HG03139 (cell line): ENCODE data around the gene NCKAP5.

Source experiments
- ATAC-seq: cut with Tn5 transposase; IDR thresholded peaks from one replicate; pipeline ENCODE4 v1.9.1; 2021; ENCODE audit not compliant: unreplicated experiment

Gene NCKAP5

GRCh38 chr2:132790207-132790785 lies 778.0 kb downstream of the NCKAP5 start:
- no peak for ATAC-seq

GRCh38 chr2:132789066-132789465 lies 779.2 kb downstream of the NCKAP5 start:
- no peak for ATAC-seq

- ATAC-seq, result no peak
Measured at GRCh38 chr2:132788310-132788838, 779.9 kb downstream of the NCKAP5 start.

DNA sequence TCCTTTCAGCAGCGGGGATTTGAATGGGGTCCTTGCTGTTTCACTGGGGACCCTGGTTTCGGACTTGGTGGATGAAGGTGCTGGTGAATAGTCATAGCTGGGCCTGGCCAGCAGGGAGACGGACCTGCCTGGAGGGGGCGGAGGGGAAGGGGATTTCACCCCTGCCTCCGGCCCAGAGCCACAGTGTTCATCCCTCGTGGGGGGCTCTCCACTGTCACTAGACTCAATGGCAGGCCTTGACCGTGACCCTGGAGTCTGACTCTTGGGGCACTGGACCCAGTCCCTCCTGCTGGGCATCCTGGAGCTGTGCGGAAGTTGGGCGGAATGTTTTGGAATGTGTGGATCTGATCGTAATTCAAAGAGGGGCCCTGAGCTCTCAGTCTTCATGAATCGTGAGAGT lies 784.4 kb downstream of the NCKAP5 start:
- no peak for ATAC-seq

GRCh38 chr2:132782176-132782783 lies 786.0 kb downstream of the NCKAP5 start:
- ATAC-seq, result no peak

GRCh38 chr2:132780651-132781050 lies 787.6 kb downstream of the NCKAP5 start:
- no peak for ATAC-seq

DNA sequence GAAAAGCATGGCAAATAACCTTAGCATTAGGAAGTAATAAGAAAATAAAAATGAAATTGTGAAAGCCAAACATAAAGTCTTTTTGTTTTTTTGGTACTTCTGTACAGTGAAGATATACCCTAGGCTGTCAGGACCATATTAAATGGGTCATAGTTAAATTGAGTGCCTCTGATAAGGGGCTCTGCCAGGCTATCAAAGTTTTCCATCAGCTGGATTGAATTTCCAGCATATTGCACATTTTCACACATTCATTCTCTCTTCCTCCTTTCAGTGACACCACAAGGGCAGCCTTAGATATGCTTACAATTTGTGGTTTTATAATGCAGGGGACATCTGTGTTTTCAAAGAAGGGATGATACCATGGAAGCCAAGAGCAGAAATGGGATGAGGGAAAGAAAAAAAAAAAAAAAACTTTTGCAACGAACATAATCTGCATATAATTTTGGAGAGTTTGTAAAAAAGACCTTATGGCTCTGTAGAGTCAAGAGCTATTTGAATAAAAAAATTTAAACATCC lies 789.0 kb downstream of the NCKAP5 start:
- no peak for ATAC-seq

- no peak for ATAC-seq
Measured at GRCh38 chr2:132776287-132776686, 792.0 kb downstream of the NCKAP5 start.

DNA sequence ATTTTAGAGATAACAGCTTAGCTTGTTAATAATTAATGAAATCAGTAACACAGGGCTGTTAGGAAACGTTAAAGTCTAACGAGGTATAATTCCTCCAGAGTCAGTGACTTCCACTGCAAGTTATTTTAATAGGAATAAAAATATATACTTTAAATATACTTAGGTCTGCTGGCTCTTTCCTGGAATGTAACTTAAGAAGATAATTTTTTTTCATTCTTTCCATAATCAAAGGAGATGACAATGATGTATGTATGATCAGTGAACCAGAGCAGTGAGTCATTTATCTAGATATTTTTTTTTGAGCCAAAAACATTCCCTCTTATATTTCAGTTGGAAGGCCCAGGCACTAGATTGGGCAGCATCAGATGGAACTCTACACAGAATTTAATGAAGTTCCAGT lies 794.1 kb downstream of the NCKAP5 start:
- no peak for ATAC-seq

GRCh38 chr2:132773331-132773730 lies 794.9 kb downstream of the NCKAP5 start:
- no peak for ATAC-seq

DNA sequence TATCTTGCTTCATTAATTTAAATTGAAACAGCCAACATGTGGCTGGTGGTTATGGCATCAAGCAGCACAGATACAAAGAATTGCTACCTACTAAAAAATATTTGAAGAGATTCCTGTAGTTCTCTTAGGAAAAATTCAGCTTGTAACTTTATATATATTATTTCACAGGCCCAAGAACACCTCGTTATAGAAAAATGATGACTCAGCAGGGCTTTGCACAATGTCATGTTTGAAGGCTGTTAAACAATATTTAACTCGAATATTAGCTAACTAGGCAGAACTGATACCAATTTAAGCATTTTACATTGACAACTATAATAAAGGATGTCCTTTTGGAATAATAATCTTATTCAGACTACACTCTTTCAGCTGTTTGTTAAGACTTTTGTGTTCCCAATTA lies 795.9 kb downstream of the NCKAP5 start:
- no peak for ATAC-seq

DNA sequence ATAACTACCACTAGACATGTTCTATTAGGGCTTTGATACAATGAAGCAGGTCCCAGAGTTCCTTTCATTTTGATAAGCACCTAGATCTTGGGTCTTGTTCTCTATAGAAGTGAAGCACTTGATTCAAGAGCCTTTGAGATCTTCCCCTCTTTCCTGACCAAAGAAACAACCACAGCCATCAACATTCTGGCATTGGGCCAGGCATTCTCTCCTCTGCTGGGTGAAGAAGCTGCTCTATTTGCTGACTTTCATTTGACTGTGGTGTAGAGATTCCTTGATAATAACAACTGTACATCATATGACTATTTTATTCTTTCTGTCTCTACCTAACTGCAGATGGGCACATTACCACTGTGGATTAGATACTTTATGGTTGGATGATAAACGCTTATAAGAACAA lies 801.7 kb downstream of the NCKAP5 start:
- ATAC-seq, result no peak

GRCh38 chr2:132761437-132761836 lies 806.8 kb downstream of the NCKAP5 start:
- ATAC-seq, result no peak

- ATAC-seq, result no peak
Measured at GRCh38 chr2:132760971-132761370, 807.3 kb downstream of the NCKAP5 start.

DNA sequence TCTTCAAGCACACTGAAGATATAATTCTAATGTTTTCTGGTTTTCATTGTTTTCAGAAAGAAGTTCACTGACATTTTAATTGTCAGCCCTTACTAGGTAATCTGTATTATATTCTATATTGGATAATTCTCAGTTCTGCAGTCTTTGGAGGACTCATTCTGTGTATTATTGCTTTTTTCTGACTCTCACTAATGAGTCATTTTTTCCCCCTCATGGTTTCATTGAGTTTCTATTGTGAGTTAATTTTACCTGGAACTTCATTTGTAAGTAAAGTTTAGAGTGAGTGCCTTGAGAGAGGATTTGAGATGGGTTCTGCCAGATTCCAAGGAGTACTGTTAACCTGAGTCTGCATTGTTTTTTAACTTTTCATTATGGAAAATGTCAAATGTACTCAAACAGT lies 807.9 kb downstream of the NCKAP5 start:
- ATAC-seq, result no peak

DNA sequence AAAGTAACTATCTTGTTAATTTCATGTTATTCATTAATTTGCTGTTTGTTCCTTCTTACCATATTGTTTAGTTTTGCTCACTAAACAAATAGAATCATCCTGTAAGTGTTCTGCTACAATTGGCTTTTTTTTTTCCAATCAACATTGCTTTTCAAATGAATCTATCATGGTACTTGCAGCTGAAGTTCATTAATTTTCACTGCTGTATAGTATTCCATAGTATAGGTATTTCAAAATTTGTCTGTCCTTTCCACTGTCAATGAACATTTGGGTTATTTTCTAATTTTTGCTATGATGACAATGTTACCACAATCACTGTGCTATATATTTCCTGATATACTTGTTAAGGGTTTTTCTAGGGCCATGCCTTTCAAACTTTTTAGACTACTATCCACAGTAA lies 809.3 kb downstream of the NCKAP5 start:
- ATAC-seq, result no peak

GRCh38 chr2:132757676-132758075 lies 810.6 kb downstream of the NCKAP5 start:
- ATAC-seq, result no peak

DNA sequence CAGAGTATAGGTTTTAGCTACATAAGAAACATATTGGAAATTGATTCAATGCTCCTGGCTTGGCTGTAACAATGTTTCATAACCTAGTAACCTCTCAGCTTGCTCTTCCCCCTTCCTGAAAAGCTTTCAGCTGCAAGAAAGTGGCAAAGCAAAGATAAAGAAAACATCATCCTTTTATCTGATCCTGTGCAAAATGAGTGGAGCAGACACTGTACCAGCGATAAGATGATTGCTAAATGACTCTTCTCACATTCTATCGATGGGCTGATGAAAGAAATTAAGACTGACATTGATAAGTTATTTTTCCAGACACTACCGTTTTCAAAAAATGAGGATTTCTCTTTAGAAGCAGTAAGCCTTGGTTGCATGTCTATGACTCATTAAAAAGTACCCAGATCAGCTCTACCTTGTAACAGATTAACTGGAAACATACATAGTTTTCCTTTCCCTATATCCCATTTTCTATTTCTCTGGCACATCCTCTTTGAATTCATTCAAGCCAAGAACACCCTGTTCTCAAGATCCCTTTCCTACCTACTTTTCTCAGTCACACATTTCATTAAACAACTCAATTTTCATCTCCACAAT lies 811.2 kb downstream of the NCKAP5 start:
- no peak for ATAC-seq

DNA sequence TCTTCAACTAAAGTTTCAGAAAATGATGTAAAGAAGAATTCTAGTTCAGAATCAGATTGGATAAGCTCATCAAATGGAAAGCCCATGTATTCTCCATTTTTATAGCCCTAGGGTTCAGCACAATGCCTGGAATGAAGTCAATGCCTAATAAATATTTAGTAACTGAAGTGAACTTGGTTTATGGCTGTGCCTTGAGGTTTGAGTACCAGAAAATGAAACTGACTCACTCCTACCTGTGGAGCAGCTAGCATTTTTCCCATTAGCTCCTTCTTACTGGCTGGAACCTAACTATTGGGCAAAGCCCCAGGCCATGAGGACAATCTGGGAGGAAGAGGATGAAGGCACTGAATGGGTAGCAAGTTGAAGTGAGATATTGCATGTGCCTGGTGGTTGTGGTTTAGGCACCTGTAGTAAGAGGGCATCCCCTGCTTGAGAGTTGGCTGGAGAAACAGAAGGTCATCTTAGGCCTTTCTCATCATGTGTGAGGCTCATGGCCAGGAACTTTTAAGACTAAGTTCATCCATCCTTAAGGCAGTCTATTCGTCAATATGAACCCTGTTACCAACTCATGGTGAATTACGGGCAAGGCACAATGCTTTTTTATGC lies 813.3 kb downstream of the NCKAP5 start:
- ATAC-seq, result no peak

DNA sequence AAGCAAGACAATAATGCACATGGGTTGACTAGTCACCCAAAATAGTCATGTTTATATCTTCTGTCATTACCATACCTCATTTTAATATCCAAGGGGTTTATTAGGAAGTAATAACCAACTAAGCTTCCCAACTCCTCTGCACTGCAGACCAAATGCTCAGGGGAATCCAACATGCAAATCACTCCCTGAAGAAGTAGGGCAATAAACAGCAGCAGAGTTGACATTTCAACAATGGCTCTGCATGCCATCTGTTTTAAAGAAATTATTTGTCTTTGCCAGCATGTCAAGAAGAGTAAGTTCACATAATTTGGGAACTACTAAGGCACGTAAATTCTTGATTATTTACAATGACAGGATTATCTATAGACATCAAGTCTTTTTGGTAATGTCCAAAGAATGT lies 813.9 kb downstream of the NCKAP5 start:
- ATAC-seq, result no peak

- ATAC-seq, result no peak
Measured at GRCh38 chr2:132752421-132753206, 815.6 kb downstream of the NCKAP5 start.
